CD4-positive, alpha-beta T cell treated with Interleukin-4 for 1 hour (primary cell): Measurements from ENCODE around the gene TBC1D25.

Source experiments
- DNase-seq, 2 donors: peaks; one replicate each; pipeline ENCODE4 v3.0.0-alpha.2; 2020 to 2022

TBC1D25 gene

GRCh38 chrX:48539345-48540027, at the start of gene TBC1D25:
TBC1D25 (plus strand) TSS chrX:48539714; CDS start chrX:48539798, 84 bp downstream.
- peak; percentile 98 to 99 for DNase-seq

- no peak for DNase-seq
Observed at GRCh38 chrX:48489892-48490291, 49.6 kb upstream of the TBC1D25 start.

GRCh38 chrX:48490661-48491060, 48.9 kb upstream of the TBC1D25 start:
- no peak for DNase-seq

- DNase-seq: no peak
Observed at GRCh38 chrX:48491809-48492208, 47.7 kb upstream of the TBC1D25 start.

- DNase-seq: no peak
Observed at GRCh38 chrX:48492293-48492910, 47.1 kb upstream of the TBC1D25 start.

GRCh38 chrX:48493890-48494364, 45.6 kb upstream of the TBC1D25 start:
- DNase-seq: no peak

- DNase-seq: no peak
Observed at GRCh38 chrX:48496660-48497059, 42.9 kb upstream of the TBC1D25 start.

- DNase-seq: no peak
Observed at GRCh38 chrX:48497871-48498270, 41.6 kb upstream of the TBC1D25 start.

- no peak for DNase-seq
Observed at GRCh38 chrX:48498374-48498809, 41.1 kb upstream of the TBC1D25 start.

GRCh38 chrX:48504261-48504660, 35.3 kb upstream of the TBC1D25 start:
- no peak for DNase-seq

- no peak for DNase-seq
Observed at GRCh38 chrX:48505481-48505880, 34.0 kb upstream of the TBC1D25 start.

- no peak for DNase-seq
Observed at GRCh38 chrX:48507246-48507645, 32.3 kb upstream of the TBC1D25 start.

- DNase-seq: peak; percentile 79 to 81
Observed at GRCh38 chrX:48508400-48509244, 30.9 kb upstream of the TBC1D25 start, which contains the start of gene PORCN. PORCN (plus strand) TSS chrX:48508992; CDS start chrX:48509821, 829 bp downstream.

GRCh38 chrX:48509245-48509590, 30.3 kb upstream of the TBC1D25 start:
- DNase-seq: peak in 1 of 2 donors; percentile 37

GRCh38 chrX:48509619-48510018, 29.9 kb upstream of the TBC1D25 start:
- no peak for DNase-seq

GRCh38 chrX:48511560-48511959, 28.0 kb upstream of the TBC1D25 start:
- no peak for DNase-seq

GRCh38 chrX:48512371-48512935, 27.1 kb upstream of the TBC1D25 start:
- DNase-seq: no peak

- DNase-seq: no peak
Observed at GRCh38 chrX:48513670-48514069, 25.8 kb upstream of the TBC1D25 start.

- DNase-seq: no peak
Observed at GRCh38 chrX:48514126-48514806, 25.2 kb upstream of the TBC1D25 start.

GRCh38 chrX:48514868-48515460, 24.6 kb upstream of the TBC1D25 start:
- no peak for DNase-seq

- DNase-seq: no peak
Observed at GRCh38 chrX:48515842-48516241, 23.7 kb upstream of the TBC1D25 start.

GRCh38 chrX:48516285-48516684, 23.2 kb upstream of the TBC1D25 start:
- no peak for DNase-seq
